Measurements from ENCODE around the gene PMAIP1.
"Not testable (repeated sequence)": the region's sequence is repeated elsewhere in the genome, so short reads cannot be mapped to it uniquely, and the experiment has no call there.

Gene PMAIP1
- 293 to 589 (median 437) reads per million in 4 donors for total RNA-seq

DNA sequence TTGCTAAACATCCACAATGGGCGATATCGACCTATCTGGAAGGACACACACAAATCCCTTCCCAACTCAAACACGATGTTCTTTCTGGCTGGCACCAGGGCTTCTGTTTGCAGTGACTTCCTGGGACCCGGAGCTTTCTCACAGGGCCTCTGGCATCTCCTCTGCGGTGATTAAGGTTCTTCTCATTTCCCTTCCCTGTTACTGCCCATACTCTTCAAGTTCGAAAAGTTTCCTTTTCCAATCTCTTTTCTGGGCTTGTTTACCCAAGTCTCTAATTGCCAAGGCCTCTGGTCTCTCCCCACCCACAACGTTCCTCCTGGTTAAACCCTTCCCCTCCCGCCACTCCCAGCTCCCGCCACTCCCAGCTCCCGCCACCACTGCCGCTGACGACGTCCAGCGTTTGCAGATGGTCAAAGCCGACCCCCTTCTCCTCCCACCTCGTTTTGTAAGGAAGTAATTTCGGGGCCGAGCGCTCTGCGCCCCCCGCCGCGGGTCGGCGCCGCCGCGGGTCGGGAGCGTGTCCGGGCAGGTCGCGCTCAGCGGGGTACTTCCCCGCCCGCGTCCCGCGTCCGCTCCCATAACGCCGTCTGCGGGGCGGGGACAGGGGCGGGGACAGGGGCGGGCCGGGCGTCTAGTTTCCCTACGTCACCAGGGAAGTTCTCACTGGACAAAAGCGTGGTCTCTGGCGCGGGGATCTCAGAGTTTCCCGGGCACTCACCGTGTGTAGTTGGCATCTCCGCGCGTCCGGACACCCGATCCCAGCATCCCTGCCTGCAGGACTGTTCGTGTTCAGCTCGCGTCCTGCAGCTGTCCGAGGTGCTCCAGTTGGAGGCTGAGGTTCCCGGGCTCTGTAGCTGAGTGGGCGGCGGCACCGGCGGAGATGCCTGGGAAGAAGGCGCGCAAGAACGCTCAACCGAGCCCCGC, at the start of gene PMAIP1:
Gene PMAIP1 (plus strand): TSS at position 699 of the 924 bp plus-strand sequence. CDS start 182 bp downstream, at position 881.
- peak; percentile 79 to 91 (median 85) for DNase-seq

- DNase-seq: no peak
Measured at GRCh38 chr18:59851784-59852399, 47.9 kb upstream of the PMAIP1 start.

DNA sequence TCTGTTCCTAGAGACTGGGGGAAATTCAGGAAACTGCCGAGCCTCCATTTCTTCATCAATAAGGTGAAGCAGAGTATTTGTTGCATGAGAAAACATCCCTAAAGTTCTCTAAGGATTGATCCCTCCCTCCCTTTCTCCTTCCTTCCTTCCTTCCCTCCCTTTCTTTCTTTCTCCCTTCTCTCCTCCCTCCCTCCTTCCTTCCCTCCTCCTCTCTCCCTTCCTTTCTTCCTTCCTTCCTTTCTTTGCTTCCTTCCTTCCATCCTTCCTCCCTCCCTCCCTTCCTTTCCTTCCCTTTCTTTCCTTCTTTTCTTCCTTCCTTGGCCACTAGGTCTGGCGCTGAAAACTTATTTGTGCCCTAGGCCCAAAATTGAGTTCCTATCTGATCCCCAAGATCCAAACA, 47.2 kb upstream of the PMAIP1 start:
- DNase-seq: no peak

GRCh38 chr18:59853380-59853779, 46.4 kb upstream of the PMAIP1 start:
- no peak for DNase-seq

- DNase-seq: not testable (repeated sequence)
Measured at GRCh38 chr18:59853988-59854387, 45.8 kb upstream of the PMAIP1 start.

- no peak for DNase-seq
Measured at GRCh38 chr18:59861009-59861408, 38.8 kb upstream of the PMAIP1 start.

- no peak for DNase-seq
Measured at GRCh38 chr18:59861963-59862819, 37.6 kb upstream of the PMAIP1 start.

DNA sequence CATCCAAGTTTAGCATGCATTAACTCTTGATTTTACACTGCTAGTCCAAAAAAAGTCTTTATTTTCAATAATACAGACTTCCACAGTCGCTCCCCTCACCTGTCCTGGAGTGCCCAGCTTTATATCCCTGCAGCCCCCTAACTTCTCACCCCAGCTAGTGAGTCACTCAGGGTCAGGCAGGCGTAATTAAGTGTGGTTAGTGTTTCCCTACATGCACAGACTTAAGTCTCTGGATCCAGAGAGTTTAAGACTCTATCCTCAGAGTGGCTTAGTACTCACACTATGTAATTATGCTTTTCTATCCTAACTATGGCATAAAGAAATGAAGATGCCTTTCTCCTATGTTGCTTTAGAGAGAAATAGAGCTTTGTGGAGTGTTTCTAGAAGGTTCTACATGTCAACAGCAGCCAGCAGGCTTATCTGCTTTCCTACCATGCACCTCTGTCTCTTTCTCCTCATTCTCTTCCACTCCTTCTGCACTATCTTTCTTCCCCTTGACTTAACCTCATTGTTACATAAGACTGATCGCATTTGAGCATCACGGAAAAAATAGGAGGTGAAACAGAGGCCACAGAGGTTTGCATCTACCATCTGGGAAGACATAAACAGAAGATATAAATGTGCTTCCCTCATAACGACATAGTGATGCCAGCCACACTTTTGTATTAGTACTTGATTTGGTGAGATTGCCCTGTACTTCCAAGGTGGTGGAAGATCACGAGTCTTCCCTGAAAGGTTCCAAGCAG, 34.4 kb upstream of the PMAIP1 start:
- no peak for DNase-seq

DNA sequence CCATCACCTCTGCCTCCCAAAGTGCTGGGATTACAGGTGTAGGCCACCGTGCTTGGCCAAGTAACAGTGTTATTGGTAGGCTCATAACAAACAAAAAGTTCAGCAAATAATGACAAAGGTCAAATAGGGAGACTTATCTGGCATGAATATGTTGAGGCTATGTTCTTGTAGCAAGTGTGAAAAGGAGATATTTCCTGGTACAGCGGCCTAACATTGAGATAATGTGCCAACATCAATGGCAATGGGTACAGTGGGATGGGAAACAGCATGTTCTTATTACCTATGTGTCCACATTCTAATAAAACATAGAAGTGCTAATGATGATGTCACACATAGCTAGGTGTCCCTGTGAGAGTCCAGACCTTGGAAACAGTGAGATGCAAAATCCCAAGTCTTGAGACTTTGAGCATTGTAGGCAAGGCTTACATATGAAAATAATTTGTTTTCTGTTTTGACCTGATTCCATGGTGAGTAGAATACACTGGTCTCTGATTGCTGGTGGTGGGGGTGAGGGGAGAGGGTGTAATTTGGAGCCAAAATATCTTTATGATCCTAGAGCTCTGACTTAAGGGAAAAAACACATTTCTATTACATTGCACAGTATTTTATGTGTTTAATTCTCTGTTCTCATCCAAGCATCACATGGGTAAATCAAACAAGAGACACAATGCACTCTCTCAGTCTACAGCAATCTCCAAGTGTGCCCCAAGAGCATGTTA, 33.1 kb upstream of the PMAIP1 start:
- no peak for DNase-seq

- no peak for DNase-seq
Measured at GRCh38 chr18:59867337-59868104, 32.3 kb upstream of the PMAIP1 start.

GRCh38 chr18:59870623-59871130, 29.1 kb upstream of the PMAIP1 start:
- DNase-seq: no peak

- DNase-seq: no peak
Measured at GRCh38 chr18:59871711-59872362, 28.0 kb upstream of the PMAIP1 start.

GRCh38 chr18:59873641-59874040, 26.2 kb upstream of the PMAIP1 start:
- DNase-seq: no peak

DNA sequence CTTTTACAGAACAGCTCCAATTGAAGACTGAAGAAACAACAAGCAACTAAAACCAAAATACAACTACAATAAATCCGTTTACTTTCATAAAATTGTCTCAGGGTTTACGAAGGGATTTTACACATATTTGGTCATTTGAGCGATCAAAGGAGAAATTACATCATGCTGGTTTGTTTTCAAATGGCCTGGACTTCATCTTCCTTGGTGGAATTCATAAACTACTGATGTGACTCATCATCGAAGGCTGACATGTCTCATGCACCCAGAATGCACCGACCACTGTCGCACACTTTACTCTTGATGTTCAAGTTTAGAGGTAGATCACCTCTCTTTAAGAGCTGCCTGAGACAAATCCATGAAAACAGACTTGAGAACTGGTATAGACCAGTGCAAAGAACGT, 25.6 kb upstream of the PMAIP1 start:
- DNase-seq: no peak

- no peak for DNase-seq
Measured at GRCh38 chr18:59876310-59876626, 23.5 kb upstream of the PMAIP1 start.

- DNase-seq: no peak
Measured at GRCh38 chr18:59877361-59877760, 22.4 kb upstream of the PMAIP1 start.

DNA sequence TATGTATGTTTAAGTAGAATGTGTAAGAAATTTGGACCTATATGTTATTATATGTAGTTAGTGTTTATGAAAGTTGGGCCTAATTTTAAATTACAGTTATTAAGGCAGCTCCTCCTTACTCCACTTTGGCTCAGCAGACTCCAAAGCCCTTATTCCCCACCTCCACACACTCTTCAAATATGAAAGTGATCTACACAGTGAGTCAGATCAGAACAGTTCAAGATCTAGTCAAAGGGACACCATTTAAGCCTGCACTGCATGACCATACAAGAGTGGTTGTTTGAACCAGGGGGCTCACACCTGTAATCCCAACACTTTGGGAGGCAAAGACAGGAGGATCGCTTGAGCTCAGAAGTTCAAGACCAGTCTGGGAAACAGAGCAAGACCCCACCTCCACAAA, 21.2 kb upstream of the PMAIP1 start:
- no peak for DNase-seq

DNA sequence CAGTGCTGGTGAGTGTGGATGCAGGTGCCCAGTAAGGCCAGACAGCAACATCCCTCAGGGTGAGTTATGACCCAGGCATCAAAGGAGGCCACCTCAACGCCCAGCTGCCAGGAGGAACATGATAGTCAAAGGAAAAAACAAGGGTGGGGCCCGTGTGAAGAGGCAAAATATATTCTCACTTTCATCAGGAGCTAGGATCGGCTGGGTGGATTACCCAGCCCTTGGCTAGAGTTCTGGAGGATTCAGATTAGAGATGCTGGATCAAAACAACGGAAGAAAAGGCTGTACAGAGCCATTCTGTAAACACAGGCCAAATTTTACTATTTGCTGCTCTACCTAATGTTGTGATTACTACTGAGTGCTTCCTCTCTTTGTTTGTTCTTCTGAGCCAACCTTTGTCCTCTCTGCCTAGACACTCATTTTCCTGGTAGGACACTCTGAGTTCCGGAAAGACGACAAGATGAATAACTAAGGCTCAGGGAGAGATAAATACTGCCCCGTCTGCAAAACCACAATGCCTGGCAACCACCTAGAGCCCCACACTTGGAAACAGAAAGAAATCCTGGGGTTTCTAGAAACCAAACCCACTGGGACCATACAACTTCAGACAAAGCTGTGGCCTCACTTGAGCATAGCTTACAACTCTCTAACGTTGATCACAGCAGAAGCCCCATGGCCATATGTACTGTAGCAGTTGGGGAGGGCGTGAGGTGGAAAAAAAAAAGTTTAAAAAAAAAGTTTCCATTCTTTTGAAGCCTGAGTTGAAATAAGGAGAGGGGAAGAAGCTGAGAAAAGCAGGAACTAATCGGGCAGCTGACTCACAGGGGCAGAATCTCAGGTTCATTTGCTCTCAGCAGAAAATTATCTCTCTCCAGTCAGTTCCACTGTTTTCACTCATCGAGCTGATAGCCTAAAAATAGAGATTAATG, 17.8 kb upstream of the PMAIP1 start:
- DNase-seq: peak in 1 of 5 donors; percentile 56

GRCh38 chr18:59884351-59884750, 15.4 kb upstream of the PMAIP1 start:
- DNase-seq: no peak

All from T-helper 1 cell (primary cell).